ENCODE results near the gene GINS1.

Gene GINS1

GRCh38 chr20:25496165-25496967 lies 88.9 kb downstream of the GINS1 start:
- no peak for DNase-seq

- no peak for DNase-seq
These were observed 89.5 kb downstream of the GINS1 start for GRCh38 chr20:25496968-25497401.

GRCh38 chr20:25497586-25498279 lies 90.3 kb downstream of the GINS1 start:
- no peak for DNase-seq
